Neural progenitor cell (in vitro differentiated cells): Measurements from ENCODE around the gene ZBBX.

Experiments used
- CTCF ChIP-seq: fragments of 200-600 bp; sonication (generic); IDR thresholded peaks from 2 replicates; pipeline ENCODE4 v1.5.1; 2017; ENCODE audit warnings: antibody characterized with exemption, mild to moderate bottlenecking
- EZH2 ChIP-seq: fragments of 200-600 bp; sonication (generic); IDR thresholded peaks from 2 replicates; pipeline ENCODE4 v1.6.1; 2017; ENCODE audit warnings: antibody characterized with exemption, mild to moderate bottlenecking, moderate library complexity
- EZH2phosphoT487 ChIP-seq: fragments of 200-600 bp; sonication (generic); IDR thresholded peaks from 2 replicates; pipeline ENCODE4 v1.6.1; 2017; ENCODE audit warnings: antibody characterized with exemption

GRCh38 chr3:167318996-167319615 lies 61.0 kb downstream of the ZBBX start:
- TF ChIP-seq CTCF (no peak), EZH2 (no peak), EZH2phosphoT487 (no peak)
